PC-9 (cell line): Measurements from ENCODE around the gene GLTP. TPM values are rescaled to one million over a fixed set of nuclear protein-coding genes. Genes with fewer than 3 reads are reported as not detected.

ENCODE experiments used
- BruUV-seq: library from RNA; stranded (reverse); fragments of 400-500 nt; replicated peaks from 2 replicates; lab custom pipeline; 2021; lab: Mats Ljungman, UMichigan
- CTCF ChIA-PET: fragments of 300-600 bp; sonication (Branson Sonifier 250); formaldehyde crosslinking; loops from one replicate; lab custom pipeline; 2022; ENCODE audit warnings: antibody characterized with exemption; lab: Charles Lee
- POLR2A ChIA-PET: fragments of 300-600 bp; sonication (Branson Sonifier 250); formaldehyde crosslinking; loops from one replicate; lab custom pipeline; 2022; ENCODE audit warnings: antibody characterized with exemption; ENCODE audit not compliant: unreplicated experiment; lab: Charles Lee
- DNase-seq, 2 experiments: peaks; one replicate each; pipeline versions ENCODE4 v3.0.0 to v3.0.0-alpha.2; 2015 to 2022; ENCODE audit warnings: mixed read lengths in 1 of 2
- H2AFZ ChIP-seq: fragments of 200-600 bp; sonication (generic); 2 replicates; pipeline ENCODE4 v1.8.1; 2017; ENCODE audit warnings: antibody characterized with exemption
- H3F3A ChIP-seq: fragments of 200-600 bp; sonication (generic); 2 replicates; pipeline ENCODE4 v1.8.1; 2017; ENCODE audit warnings: antibody characterized with exemption, mild to moderate bottlenecking, low read depth; ENCODE audit not compliant: insufficient read depth
- H3K27ac ChIP-seq: fragments of 200-600 bp; sonication (generic); 2 replicates; pipeline ENCODE4 v1.6.1; 2016; ENCODE audit warnings: mixed run types
- H3K27me3 ChIP-seq: fragments of 200-600 bp; sonication (generic); 2 replicates; pipeline ENCODE4 v1.6.1; 2016; ENCODE audit warnings: low read depth, mixed run types; ENCODE audit not compliant: insufficient read depth
- H3K36me3 ChIP-seq: fragments of 200-600 bp; sonication (generic); 2 replicates; pipeline ENCODE4 v1.6.1; 2016; ENCODE audit warnings: low read depth, mixed run types
- H3K4me1 ChIP-seq: fragments of 200-600 bp; sonication (generic); replicated peaks from 2 replicates; pipeline ENCODE4 v1.6.1; 2016; ENCODE audit warnings: mixed run types; ENCODE audit not compliant: insufficient read depth
- H3K4me2 ChIP-seq: fragments of 200-600 bp; sonication (generic); 2 replicates; pipeline ENCODE4 v1.6.1; 2017; ENCODE audit warnings: mixed run types
- H3K4me3 ChIP-seq: fragments of 200-600 bp; sonication (generic); 2 replicates; pipeline ENCODE4 v1.6.1; 2016; ENCODE audit warnings: mixed run types
- H3K79me2 ChIP-seq: fragments of 200-600 bp; sonication (generic); 2 replicates; pipeline ENCODE4 v1.6.1; 2017; ENCODE audit warnings: low read depth, mixed run types
- H3K9me2 ChIP-seq: fragments of 200-600 bp; sonication (generic); 2 replicates; pipeline ENCODE4 v1.8.1; 2017; ENCODE audit warnings: mild to moderate bottlenecking; ENCODE audit not compliant: insufficient read depth
- H3K9me3 ChIP-seq: fragments of 200-600 bp; sonication (generic); 2 replicates; pipeline ENCODE4 v1.8.1; 2016; ENCODE audit warnings: low read depth; ENCODE audit not compliant: insufficient read depth
- H4K20me1 ChIP-seq: fragments of 200-600 bp; sonication (generic); 2 replicates; pipeline ENCODE4 v1.8.1; 2017; ENCODE audit not compliant: insufficient read depth
- CTCF ChIP-seq: fragments of 200-600 bp; sonication (generic); conservative IDR thresholded peaks from 2 replicates; pipeline ENCODE4 v1.6.1; 2017; ENCODE audit warnings: mixed run types, antibody characterized with exemption, mild to moderate bottlenecking, moderate library complexity
- EZH2 ChIP-seq: fragments of 200-600 bp; sonication (generic); IDR thresholded peaks from 2 replicates; pipeline ENCODE4 v1.8.0; 2017; ENCODE audit warnings: antibody characterized with exemption, low read depth
- intact Hi-C: fragments of 100-400 bp; cut with micrococcal nuclease; formaldehyde crosslinking; loops from one replicate; pipeline ENCODE4 v1.10.0; 2022; ENCODE audit not compliant: unreplicated experiment
- total RNA-seq: library from RNA; stranded (reverse); gene quantifications from 2 replicates; pipeline ENCODE4 v1.2.3, GENCODE V29; 2021

Gene GLTP
- total RNA-seq, 1 experiment from 2014 or later = 30.3 TPM

GRCh38 chr12:109890620-109891170 lies 10.4 kb upstream of the GLTP start:
- Histone ChIP-seq H4K20me1 (no peaks in the 10 kb centered on the region), H2AFZ (no peak overlapping the region), H3F3A (peaks cover 37% of the 10 kb centered on the region), H3K36me3 (no peaks in the 10 kb centered on the region), H3K9me2 (no peaks in the 10 kb centered on the region), H3K4me3 (no peak overlapping the region), H3K4me1 (peaks cover 34% of the 10 kb centered on the region), H3K27me3 (no peaks in the 10 kb centered on the region), H3K9me3 (no peaks in the 10 kb centered on the region), H3K4me2 (no peak overlapping the region), H3K27ac (no peak overlapping the region), H3K79me2 (no peaks in the 10 kb centered on the region)
- no TSS peak for BruUV-seq
- no peak for DNase-seq
- CTCF ChIA-PET = no interaction called here
- POLR2A ChIA-PET = no interaction called here
- intact Hi-C loops = no loop called here
- TF ChIP-seq EZH2 (no peak), CTCF (no peak)

- ChIA-PET CTCF (interaction anchor here (0.6 kb wide), 1 partner anchor 15 kb away, joined by 8 read pairs; no protein-coding TSS in a partner anchor), POLR2A (interaction anchor here (0.6 to 0.7 kb wide), 3 partner anchors 48 to 580 kb away, joined by 5 to 9 read pairs (median 7); partner anchors contain the start of gene FAM216A)
- TF ChIP-seq CTCF = no peak
- TF ChIP-seq EZH2 = no peak
- intact Hi-C loops = no loop called here
- no TSS peak for BruUV-seq
- Histone ChIP-seq H3K4me2 (peak overlapping the region; percentile 68), H3K27me3 (no peaks in the 10 kb centered on the region), H3K9me3 (no peaks in the 10 kb centered on the region), H3K9me2 (no peaks in the 10 kb centered on the region), H3F3A (peaks cover 45% of the 10 kb centered on the region), H3K4me3 (peak overlapping the region; percentile 19; the same call in 1 of the 2 replicates), H3K79me2 (no peaks in the 10 kb centered on the region), H2AFZ (0 out of 2 replicates have a peak overlapping the region, but pooled peaks have one; percentile 19), H3K27ac (peak overlapping the region; percentile 93), H4K20me1 (no peaks in the 10 kb centered on the region), H3K36me3 (no peaks in the 10 kb centered on the region), H3K4me1 (peaks cover 57% of the 10 kb centered on the region)
- peak; percentile 42 to 96 for DNase-seq
Measured at GRCh38 chr12:109888179-109889020, 8.1 kb upstream of the GLTP start.

GRCh38 chr12:109885616-109886015 lies 5.3 kb upstream of the GLTP start:
- CTCF ChIA-PET = interaction anchor here (0.6 to 0.7 kb wide), 2 partner anchors 192 to 423 kb away, joined by 3 to 19 read pairs; no protein-coding TSS in a partner anchor

More at GRCh38 chr12:109885616-109886015, 5.3 kb upstream of the GLTP start:
- Histone ChIP-seq H3F3A (peaks cover 52% of the 10 kb centered on the region), H3K4me3 (no peak overlapping the region), H2AFZ (no peak overlapping the region), H3K9me2 (no peaks in the 10 kb centered on the region), H3K36me3 (no peaks in the 10 kb centered on the region), H3K4me1 (peaks cover 82% of the 10 kb centered on the region), H3K27me3 (no peaks in the 10 kb centered on the region), H3K79me2 (no peaks in the 10 kb centered on the region), H3K9me3 (no peaks in the 10 kb centered on the region), H4K20me1 (no peaks in the 10 kb centered on the region), H3K4me2 (peak overlapping the region; percentile 6; the same call in 1 of the 2 replicates), H3K27ac (peak overlapping the region; percentile 56)
- POLR2A ChIA-PET = interaction anchor here (0.6 to 0.7 kb wide), 2 partner anchors 18 to 728 kb away, joined by 14 to 27 read pairs; partner anchors contain the start of gene TCTN1
- peak; percentile 38 to 87 for DNase-seq
- no TSS peak for BruUV-seq
- intact Hi-C loops = no loop called here
- TF ChIP-seq EZH2 (no peak), CTCF (no peak)
